Fibroblast of peridontal ligament (primary cell): ENCODE measurements around the gene FICD.

Experiments
- DNase-seq: peaks from one replicate; pipeline ENCODE4 v3.0.0-alpha.2; 2010; ENCODE audit errors: extremely low read depth

Gene FICD

DNA sequence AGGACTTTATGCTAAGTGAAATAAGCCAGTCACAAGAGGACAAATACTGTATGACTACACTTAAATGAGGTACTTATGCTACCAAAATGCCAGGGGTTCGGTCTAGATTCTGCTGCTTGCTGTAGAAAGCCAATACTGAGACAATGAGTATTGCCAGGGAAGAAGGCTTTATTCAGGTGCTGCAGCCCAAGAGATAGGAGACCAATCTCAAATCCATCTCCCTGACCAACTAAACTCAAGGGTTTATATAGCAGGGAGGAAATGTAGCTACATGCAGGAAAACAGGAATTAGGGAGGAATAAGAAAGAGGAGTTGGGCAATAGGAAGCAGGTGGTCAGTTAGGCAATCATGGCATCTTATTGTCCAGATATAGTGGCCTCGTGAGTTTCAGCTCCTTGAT lies 12.2 kb upstream of the FICD start:
- no peak for DNase-seq

DNA sequence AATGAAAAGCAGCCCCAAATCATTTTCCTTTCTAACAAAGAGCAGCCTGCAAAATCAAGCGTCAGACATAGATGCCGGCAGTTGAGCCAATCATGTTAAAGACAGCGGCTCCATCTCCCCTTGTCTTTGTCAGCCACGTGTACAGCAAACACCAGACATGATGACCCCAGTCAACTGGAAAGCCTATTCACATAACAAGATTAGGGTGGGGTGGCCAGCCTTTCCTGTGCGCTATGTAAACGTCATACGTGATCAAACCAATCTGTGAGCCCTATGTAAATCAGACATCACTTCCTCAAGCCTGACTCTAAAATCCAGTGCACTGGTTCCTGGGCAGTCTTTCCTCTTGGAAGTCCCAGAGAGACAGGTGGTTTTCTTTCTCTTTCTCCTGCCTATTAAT lies 9.9 kb upstream of the FICD start:
- no peak for DNase-seq

DNA sequence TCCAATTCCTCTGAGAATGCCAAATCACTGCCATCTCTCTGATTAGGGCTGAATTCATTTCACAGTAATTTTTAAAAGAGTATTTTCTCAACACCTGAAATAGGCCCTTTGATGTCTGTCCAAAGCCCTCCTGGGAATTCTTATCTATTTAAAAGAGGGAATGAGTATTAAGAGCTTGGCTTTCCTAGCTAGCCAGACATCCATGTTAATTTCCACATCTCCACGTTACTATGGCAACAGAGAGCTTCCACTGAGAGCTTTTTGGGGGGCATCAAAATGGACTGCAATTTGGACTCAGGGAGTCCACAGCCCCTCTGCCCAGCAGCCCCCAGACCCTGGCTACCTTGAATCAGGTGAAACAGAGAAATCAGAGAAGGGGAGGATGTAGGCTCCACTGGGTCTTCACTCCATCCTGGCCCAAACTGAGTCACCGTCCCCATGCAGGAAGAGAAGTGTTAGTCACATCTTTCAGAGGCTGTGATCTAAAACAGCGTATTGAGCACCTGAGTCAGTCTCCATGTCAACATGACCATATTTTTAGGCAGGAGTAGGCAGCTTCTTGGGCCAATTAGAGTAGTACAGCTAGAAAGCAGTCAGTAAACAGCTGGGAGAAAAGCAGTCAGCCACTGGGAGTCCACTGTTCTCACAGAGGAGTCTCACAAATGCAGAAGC lies 7.0 kb upstream of the FICD start:
- DNase-seq: no peak

DNA sequence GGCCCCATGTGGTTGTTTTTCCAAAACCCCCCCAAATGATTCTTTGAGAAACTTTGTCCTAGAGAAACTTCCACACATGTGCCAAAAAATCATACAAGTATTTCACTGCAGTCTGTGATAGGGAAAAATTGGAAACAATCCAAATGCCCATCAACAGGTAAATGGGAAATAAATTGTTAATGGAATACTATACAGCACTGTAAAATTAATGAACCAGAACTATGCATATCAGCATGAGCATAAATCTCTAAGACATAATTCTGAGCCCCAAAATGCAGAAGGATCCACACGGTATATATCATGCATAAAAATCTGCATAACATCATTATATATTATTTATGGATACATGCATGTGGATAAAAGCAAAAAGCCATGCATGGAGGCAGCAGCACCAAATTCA lies 5.3 kb upstream of the FICD start:
- DNase-seq: no peak

DNA sequence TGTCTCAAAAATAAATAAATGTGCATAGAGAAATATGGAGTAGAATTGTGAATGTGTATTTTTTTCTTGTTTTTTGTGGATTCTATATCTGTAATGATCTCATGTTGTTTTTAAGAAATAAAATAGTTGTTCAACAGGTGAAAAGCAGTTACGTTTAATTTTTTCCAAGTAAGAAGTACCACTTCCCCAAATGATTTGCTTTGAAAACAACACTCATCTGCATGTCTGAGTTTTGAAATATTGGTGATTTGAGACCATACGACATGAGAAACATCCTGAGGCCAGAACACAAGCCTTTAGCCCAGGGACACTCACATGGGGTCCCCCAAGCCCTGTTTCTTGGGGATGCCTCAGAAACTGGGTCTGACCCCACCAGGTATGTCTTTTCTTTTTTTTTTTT lies 4.2 kb upstream of the FICD start:
- DNase-seq: no peak

DNA sequence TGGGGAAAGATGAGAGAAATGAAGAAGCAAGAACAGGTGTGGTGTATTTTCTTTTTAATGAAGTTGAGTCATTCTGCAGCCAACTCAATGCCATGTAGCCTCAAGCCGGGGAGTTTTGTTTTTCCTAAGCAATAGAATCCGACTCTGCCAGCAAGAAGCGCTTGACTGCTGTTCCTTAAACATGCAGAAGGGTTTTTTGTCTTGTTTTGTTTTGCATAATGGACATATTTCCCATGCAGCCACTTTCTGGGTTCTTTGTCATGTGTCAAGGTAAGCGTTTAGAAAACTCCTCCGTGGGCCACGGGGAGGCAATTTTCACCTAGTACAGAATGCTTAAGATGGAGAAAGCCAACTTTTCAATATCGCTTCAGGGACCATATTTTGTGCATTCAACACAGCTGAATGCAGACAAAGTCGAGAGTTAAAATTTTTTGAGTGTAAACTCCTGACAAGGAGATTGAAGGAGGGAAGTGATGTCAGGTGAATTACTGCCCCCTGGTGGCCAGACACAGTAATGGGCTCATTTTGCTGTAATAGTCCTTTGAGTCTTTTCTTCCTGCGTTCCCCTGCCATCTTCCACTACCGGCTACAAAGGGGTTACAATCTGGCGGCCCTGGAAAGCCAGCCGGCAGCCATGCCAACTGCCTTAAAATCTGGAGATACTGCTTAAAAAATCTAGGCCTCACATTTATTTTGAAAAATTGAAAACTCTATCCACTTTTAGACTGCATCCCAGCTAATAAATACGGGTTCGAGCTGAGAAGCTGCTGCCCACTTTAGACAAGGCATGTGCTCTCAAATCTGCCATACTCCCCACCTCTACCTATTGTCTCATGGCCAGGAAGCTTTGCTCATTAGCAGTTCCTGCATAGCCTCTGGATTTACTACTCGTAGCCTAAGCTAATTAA lies 3.2 kb upstream of the FICD start:
- DNase-seq: peak; percentile 80

DNA sequence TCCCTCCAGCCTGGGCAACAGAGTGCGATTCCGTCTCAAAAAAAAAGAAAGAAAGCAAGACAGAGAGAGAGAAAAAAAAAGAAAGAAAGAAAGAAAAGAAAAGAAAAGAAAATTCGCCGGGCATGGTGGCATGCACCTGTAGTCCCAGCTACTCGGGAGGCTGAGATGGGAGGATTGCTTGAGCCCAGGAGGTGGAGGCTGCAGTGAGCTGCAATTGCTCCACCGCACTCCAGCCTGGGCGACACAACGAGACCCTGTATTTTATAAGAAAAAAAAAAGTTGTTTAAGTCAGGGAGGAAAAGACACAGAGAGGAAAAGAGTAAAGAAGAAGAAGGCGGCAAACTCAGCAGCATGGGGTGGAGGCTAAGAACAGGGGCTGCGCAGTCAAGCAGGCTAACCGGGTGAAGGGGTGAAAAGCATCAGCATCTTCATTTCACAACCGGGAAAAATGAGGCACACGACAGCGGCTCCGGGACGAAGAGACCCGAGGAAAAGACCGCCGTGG lies 557 bp upstream of the FICD start:
- DNase-seq: no peak

DNA sequence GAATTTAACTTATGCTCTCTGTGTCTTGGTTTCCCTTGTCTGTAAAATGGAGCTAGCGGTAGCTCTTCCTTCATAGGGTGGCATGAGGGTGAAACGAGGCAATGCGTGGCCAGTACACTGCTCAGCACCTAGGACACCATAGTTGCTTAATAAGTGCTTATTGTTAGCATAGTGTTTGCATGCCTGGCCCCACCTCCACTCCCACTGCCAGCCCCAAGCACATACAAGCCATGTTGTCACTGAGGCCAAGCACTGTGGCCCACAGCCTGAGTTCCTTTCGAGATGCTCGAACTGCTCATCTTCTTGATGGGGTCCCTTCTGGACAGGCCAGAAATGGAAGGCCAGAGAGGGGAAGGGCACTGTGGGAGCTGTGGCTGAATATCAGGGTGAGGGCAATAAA lies 839 bp downstream of the FICD start:
- no peak for DNase-seq

DNA sequence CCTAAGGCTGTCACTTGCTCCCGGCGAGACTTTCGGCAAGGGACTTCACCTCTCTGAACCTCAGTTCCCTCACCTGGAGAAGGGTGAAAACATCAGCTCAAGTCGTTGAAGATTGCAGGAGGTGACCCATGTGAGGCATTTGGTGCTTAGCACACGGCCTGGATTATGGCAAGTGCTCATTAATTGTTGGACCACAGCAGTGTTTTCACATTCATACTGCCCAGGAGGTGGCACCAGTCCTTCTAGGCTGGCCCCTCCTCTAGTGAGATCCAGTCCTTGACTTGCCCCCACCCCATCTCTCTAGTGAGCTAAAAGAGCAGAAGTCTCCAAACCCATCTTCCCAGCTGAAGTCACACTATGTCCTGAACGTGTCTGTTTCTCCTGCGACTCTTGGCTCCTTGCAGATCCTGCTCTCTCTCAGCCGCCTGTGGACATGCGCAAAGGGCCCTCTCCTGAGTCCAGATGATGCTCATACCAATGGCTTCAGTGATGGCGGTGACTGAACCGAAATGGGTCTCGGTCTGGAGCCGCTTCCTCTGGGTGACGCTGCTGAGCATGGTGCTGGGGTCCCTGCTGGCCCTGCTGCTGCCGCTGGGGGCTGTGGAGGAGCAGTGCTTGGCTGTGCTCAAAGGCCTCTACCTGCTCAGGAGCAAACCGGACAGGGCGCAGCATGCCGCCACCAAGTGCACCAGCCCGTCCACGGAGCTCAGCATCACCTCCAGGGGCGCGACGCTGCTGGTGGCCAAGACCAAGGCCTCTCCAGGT lies 1.6 kb downstream of the FICD start:
- DNase-seq: no peak

DNA sequence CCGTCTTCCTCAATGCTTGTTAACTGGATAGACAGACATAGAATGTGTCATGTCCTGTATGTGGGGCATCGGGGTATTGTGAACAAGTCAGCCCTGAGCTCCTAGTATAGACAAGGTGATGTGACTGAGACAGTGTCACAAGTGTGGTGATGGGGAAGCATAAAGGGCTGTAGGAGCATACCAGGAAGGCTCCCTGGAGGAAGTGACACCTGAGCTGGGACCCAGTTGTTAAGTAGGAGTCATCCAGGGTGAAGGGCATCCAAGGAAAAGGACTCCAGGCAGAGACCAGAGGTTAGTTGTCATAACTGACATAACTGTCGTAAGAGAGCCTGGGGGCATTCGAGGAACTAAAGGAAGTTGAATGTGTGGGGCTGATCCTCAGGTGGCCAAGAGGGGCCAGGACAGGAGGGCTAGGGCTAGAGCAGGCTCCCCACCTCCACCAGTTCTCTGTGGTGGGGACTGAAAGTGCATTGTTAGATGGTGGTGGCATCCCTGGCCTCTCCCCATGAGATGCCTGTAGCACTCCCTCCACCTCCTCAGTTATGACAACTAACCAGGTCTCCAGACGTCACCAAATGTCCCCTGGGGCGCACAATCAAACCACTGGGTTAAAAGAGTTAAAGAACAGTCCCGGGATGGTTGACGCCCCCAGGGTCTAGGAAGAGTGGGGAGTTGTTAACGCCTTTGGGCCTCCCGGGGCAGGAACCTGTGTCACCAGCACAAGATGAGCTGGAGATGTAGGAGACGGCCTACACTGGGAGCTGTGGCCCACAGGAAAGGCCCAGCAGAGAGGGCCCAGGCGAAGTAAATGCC lies 2.4 kb downstream of the FICD start:
- no peak for DNase-seq

DNA sequence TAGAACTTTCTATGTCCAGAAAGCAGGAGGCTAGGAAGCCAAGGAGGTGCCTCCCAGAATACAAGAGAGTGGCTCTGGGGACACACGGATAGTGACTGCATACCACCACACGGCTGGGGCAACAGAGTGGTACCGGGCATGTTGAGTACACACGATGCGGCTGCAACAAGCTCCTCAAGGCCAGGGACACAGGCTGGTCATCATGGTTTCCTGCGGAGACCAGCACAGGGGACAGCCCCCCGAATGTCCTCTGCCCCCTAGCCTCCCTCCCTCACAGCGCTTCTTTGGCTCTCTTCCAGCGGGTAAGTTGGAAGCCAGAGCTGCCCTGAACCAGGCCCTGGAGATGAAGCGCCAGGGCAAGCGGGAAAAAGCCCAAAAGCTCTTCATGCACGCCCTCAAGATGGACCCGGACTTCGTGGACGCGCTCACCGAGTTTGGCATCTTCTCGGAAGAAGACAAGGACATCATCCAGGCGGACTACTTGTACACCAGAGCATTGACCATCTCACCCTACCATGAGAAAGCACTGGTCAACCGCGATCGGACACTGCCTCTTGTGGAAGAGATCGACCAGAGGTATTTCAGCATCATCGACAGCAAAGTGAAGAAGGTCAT lies 3.1 kb downstream of the FICD start:
- DNase-seq: no peak

DNA sequence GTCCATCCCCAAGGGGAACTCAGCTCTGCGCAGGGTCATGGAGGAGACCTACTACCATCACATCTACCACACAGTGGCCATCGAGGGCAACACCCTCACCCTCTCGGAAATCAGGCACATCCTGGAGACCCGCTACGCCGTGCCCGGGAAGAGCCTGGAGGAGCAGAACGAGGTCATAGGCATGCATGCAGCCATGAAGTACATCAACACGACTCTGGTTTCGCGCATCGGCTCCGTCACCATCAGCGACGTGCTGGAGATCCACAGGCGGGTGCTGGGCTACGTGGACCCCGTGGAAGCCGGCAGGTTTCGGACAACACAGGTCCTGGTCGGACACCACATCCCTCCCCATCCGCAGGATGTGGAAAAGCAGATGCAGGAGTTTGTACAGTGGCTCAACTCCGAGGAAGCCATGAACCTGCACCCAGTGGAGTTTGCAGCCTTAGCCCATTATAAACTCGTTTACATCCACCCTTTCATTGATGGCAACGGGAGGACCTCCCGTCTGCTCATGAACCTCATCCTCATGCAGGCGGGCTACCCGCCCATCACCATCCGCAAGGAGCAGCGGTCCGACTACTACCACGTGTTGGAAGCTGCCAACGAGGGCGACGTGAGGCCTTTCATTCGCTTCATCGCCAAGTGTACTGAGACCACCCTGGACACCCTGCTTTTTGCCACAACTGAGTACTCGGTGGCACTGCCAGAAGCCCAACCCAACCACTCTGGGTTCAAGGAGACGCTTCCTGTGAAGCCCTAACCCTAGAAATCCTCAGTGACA lies 3.8 kb downstream of the FICD start:
- no peak for DNase-seq

DNA sequence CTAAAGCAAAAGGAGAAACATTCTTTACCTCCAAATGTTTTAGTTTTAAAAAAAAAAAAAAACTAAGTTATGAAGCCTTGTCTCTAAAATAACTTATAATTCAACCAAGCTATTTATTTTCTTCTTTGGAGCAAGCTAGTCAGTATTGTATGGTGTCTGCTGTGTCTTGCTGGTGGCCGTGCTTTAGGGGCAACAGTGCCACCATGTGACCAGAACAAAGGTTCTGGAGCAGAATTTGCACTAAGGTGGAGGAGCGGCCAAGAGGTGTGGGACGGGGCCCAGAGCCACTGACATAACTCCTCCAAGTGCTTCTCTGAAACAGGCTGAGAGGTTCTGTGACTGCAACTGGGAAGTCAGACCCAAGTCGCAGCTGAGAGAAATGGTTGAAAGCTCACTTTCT lies 4.5 kb downstream of the FICD start:
- DNase-seq: no peak

DNA sequence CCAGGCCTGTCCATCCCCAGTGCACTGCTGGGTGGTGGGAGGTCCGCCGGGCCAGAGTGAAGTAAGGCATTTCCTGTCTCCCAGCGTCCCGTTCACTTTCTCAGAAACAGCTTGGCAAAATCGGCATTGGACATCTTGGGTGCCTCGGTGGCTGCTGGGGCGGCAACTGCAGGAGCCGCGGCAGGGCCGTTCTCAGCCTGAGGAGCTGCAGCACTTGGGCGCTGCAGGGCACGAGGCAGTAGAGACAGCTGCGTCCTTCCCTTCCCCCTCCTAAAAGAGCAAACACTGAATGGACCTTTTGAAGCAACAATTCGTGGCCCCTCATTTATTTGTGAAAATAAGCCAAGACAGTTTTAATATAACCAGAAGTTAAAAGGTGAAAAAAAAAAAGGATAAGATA lies 8.3 kb downstream of the FICD start:
- DNase-seq: no peak

DNA sequence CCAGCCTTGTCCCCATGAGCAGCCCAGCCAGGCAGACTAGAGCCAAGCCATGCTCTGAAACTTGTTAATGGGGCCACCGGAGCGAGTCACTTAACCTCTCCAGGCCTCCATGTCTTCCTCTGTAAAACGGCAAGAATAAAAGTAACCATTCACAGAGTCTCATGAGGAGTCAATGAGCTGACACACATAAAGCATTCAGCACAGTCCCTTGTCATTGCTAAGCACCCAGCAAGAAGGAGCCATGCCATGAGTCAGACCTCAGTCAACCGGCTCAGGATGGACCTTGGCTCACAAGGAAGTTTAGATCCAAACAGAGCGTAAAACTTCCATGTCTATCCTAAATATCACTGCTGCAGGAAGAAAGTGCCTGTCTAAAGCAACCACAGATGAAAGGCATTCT lies 10.6 kb downstream of the FICD start:
- peak; percentile 35 for DNase-seq

DNA sequence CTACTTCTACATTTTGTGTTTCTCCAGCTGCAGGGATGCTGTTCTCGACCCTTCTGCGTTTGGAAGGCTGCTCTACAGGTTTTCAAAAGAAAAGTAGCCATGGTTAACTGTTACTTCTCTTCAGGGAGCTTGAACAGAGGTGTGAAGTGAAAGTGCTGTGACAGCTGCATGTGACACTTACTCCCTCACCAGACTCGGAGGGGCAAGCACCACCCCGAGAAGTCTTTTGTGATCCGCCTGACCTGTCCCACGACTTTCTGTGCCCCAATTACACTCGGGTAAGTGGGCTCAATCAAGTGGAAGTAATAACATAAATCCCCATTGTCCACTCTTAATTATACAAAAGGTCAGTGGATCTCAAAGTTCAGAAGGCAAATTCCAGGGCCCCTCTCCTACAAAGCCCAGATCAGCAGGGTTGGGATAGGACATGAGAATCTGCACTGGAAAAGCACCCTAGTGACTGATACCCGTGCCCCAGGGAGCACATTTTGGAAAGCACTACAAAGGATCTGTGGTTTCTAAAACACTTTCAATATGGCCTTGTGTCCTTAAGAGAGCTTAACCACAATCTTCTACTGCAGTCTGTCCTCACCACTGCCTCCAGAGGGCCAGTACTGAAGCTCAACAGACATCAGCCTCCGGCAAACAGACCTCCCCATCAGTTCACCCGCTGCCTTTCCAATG lies 11.5 kb downstream of the FICD start:
- DNase-seq: peak; percentile 75

DNA sequence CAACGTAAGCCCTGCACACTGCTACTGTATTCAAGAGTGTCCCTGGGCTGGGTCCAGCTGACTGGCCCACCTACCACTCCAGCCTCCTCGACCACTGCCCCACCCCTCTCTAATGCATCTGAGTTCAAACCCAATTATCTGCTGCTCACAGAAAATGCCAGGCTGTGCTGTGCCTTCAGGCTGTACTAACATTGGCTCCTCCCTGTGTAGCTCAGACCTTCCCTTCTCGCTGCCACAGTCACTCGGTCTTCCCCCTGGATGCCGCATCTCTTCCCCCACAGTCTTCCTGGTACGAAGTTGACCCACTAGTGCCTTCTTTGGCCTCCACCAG lies 12.1 kb downstream of the FICD start:
- DNase-seq: no peak

DNA sequence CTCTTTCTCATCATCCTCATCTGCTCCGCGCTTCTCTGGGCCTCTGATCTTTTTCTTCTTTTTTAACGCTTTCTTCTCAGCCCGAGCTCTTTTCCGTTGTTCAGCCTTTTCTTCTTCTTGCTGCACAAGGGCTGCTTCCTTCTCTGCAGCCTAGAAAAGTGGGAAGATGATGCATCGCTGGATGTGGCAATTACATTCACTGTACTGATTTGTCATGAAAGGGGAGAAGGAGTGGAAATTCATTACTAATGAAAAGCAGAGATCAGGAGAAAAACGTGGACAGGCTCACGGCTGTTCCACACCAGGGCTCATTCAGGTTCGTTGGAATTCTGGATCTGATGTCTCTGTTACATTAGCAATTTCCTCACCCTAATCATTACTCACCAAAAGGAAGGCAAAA lies 15.1 kb downstream of the FICD start:
- DNase-seq: no peak

DNA sequence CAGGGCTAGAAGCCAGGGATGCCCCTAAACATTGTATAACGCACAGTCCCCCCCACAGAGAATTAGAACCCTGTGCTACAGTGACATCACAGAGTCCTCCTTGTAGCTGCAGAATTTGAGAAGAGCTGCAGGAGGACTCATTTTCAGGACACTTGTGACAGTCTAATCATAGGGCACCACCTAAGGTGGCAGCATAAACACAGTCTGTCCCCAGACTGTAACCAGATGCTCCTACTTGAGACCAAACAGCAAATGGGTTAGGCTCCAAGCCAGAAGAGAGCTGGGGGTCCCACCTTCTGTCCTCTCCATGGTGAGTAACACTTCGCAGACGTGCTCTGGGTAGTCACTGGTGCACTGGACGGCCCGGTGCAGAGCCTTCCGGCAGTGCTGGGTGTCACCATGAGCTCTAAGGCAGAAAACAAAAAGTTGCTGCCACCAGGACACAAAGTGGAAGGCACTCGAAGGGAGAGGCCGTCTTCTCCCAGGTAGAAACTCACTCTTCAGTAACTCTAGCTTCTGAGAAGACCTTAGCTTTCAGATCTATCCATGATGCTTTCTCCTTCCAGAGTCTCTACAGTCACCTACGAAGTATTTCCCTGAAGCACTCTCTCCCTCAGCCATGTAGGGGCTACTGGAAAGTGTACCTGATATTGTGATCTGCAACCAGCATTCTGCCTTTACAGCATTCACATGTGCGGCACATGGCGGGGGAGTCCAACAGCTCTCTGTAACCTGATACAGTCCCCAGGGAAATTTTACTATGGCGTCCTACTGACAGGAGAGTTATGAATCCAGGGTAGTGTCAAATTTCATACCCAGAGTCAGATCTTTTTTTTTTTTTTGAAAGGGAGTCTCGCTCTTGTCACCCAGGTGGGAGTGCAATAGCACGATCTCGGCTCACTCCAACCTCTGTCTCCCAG lies 17.1 kb downstream of the FICD start:
- no peak for DNase-seq
